GM12873 (cell line): ENCODE results near the gene ZFP57.

ENCODE experiments used
- CTCF ChIP-seq: IDR thresholded peaks from 2 replicates; pipeline ENCODE4 v1.5.1; 2012; ENCODE audit warnings: low read depth, mild to moderate bottlenecking, moderate library complexity, low read length, control low read depth; ENCODE audit not compliant: insufficient read depth; ENCODE audit errors: missing control alignments

ZFP57 gene

DNA sequence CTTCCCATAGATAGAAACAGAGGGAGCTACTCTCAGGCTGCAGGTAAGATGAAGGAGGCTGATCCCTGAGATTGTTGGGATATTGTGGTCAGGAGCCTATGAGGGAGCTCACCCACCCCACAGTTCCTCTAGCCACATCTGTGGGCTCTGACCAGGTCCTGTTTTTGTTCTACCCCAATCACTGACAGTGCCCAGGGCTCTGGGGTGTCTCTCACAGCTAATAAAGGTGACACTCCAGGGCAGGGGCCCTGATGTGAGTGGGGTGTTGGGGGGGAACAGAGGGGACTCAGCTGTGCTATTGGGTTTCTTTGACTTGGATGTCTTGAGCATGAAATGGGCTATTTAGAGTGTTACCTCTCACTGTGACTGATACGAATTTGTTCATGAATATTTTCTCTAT lies 45.0 kb upstream of the ZFP57 start:
- no peak for TF ChIP-seq CTCF

DNA sequence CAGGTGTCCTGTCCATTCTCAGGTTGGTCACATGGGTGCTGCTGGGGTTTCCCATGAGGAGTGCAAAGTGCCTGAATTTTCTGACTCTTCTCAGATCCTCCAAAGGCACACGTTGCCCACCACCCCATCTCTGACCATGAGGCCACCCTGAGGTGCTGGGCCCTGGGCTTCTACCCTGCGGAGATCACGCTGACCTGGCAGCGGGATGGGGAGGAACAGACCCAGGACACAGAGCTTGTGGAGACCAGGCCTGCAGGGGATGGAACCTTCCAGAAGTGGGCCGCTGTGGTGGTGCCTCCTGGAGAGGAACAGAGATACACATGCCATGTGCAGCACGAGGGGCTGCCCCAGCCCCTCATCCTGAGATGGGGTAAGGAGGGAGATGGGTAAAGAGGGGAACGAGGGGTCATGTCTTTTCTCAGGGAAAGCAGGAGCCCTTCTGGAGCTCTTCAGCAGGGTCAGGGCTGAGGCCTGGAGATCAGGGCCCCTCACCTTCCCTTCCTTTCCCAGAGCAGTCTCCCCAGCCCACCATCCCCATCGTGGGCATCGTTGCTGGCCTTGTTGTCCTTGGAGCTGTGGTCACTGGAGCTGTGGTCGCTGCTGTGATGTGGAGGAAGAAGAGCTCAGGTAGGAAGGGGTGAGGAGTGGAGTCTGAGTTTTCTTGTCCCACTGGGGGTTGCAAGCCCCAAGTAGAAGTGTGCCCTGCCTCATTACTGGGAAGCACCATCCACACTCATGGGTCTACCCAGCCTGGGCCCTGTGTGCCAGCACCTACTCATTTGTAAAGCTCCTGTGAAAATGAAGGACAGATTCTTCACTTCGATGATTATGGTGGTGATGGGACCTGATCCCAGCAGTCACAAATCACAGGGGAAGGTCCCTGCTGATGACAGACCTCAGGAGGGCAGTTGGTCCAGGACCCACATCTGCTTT lies 44.3 kb upstream of the ZFP57 start:
- TF ChIP-seq CTCF = no peak

DNA sequence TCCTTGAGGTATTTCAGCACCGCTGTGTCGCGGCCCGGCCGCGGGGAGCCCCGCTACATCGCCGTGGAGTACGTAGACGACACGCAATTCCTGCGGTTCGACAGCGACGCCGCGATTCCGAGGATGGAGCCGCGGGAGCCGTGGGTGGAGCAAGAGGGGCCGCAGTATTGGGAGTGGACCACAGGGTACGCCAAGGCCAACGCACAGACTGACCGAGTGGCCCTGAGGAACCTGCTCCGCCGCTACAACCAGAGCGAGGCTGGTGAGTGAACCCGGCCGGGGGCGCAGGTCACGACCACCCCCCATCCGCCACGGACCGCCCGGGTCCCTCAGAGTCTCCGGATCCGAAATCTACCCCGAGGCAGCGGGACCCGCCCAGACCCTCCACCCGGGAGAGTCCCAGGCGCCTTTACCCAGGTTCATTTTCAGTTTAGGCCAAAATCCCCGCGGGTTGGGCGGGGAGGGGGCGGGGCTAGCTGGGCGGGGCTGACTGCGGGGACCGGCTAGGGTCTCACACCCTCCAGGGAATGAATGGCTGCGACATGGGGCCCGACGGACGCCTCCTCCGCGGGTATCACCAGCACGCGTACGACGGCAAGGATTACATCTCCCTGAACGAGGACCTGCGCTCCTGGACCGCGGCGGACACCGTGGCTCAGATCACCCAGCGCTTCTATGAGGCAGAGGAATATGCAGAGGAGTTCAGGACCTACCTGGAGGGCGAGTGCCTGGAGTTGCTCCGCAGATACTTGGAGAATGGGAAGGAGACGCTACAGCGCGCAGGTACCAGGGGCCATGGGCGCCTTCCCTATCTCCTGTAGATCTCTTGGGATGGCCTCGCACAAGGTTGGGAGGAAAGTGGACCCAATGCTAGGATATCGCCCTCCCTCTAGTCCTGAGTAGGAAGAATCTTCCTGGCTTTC lies 43.0 kb upstream of the ZFP57 start:
- no peak for TF ChIP-seq CTCF

DNA sequence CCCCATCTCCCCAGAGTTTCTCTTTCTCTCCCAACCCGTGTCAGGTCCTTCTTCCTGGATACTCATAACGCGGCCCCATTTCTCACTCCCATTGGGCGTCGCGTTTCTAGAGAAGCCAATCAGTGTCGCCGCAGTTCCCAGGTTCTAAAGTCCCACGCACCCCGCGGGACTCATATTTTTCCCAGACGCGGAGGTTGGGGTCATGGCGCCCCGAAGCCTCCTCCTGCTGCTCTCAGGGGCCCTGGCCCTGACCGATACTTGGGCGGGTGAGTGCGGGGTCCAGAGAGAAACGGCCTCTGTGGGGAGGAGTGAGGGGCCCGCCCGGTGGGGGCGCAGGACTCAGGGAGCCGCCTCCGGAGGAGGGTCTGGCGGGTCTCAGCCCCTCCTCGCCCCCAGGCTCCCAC lies 42.3 kb upstream of the ZFP57 start, which contains the start of gene HLA-F:
Gene HLA-F (plus strand): TSS at position 173 of the 404 bp plus-strand sequence. CDS start 30 bp downstream, at position 203.
- TF ChIP-seq CTCF = no peak

DNA sequence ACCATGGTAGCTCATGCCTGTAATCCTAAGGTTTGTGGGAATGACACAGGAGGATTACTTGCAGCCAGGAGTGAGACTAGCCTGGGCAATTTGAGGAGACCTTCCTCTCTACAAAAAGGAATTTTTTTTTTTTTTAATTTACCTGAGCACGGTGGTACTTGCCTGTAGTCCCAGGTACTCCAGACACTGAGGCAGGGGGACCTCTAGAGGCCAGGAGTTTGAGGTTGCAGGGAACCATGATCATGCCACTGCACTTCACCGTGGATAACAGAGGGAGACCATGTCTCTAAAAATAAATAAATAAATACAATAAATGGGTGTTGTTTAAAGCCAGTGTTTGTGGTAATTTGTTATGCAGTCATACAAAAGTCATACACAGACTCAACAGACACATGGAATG lies 39.9 kb upstream of the ZFP57 start:
- TF ChIP-seq CTCF = peak; percentile 26

- TF ChIP-seq CTCF = no peak
These were observed 29.5 kb upstream of the ZFP57 start for GRCh38 chr6:29710281-29710941.
